ENCODE results near the gene FOSB.
A peak's percentile ranks its signal among the peaks of the same experiment; 100 is the strongest.

Gene FOSB

DNA sequence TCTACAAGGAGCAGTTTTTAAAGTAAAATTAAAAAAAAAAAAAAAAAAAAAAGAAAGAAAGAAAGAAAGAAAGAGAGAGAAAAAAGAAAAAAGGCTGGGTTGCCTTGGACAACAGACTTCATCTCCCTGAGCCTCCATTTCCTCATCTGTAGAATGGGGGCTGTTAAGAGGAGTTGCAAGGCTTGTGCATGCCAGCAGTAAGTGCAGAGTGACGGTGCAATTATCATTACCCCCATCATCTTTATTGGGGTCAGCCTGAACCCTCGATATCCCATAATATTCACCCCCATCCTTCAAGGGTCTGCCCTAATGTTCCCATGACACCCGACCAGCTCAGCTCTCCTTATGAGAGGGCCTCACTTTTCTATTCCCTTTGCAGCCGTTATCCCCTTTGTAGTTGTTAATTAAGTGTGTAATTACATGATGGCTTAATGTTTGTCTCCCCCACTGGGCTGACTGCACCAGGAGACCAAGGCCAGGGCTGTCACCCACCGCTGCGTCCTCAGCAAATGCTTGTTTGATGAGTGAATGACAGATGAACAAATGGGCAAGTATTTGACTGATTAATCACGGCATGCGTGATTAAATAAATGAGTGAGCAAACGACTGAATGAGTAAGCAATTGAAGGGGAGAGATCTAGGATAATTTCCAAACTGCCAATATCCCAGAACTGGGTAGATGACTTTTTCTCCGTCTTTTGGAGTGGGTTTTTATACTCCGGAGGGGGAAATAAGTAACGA lies 10.1 kb downstream of the FOSB start:
- Histone ChIP-seq H3K9me3 (ENCODE audit: control insufficient read depth, low read length) (no peaks in the 10 kb centered on the region), H3K9ac (no peak overlapping the region), H3K4me1 (peaks cover 6% of the 10 kb centered on the region), H3K36me3 (ENCODE audit: control insufficient read depth, insufficient read depth, low read length) (no peaks in the 10 kb centered on the region), H3K79me2 (no peaks in the 10 kb centered on the region), H3K4me2 (ENCODE audit: low read length) (peak overlapping the region; percentile 72), H2AFZ (peak overlapping the region; percentile 70), H3K27ac (peak overlapping the region; percentile 98), H3K27me3 (ENCODE audit: control insufficient read depth, insufficient read depth, low read length) (no peaks in the 10 kb centered on the region), H3K4me3 (ENCODE audit: low read depth, low read length) (peak overlapping the region; percentile 77)
- TF ChIP-seq, protein P1, sequence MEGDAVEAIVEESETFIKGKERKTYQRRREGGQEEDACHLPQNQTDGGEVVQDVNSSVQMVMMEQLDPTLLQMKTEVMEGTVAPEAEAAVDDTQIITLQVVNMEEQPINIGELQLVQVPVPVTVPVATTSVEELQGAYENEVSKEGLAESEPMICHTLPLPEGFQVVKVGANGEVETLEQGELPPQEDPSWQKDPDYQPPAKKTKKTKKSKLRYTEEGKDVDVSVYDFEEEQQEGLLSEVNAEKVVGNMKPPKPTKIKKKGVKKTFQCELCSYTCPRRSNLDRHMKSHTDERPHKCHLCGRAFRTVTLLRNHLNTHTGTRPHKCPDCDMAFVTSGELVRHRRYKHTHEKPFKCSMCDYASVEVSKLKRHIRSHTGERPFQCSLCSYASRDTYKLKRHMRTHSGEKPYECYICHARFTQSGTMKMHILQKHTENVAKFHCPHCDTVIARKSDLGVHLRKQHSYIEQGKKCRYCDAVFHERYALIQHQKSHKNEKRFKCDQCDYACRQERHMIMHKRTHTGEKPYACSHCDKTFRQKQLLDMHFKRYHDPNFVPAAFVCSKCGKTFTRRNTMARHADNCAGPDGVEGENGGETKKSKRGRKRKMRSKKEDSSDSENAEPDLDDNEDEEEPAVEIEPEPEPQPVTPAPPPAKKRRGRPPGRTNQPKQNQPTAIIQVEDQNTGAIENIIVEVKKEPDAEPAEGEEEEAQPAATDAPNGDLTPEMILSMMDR (IDR thresholded peaks at IDR 0.05) = no peak

DNA sequence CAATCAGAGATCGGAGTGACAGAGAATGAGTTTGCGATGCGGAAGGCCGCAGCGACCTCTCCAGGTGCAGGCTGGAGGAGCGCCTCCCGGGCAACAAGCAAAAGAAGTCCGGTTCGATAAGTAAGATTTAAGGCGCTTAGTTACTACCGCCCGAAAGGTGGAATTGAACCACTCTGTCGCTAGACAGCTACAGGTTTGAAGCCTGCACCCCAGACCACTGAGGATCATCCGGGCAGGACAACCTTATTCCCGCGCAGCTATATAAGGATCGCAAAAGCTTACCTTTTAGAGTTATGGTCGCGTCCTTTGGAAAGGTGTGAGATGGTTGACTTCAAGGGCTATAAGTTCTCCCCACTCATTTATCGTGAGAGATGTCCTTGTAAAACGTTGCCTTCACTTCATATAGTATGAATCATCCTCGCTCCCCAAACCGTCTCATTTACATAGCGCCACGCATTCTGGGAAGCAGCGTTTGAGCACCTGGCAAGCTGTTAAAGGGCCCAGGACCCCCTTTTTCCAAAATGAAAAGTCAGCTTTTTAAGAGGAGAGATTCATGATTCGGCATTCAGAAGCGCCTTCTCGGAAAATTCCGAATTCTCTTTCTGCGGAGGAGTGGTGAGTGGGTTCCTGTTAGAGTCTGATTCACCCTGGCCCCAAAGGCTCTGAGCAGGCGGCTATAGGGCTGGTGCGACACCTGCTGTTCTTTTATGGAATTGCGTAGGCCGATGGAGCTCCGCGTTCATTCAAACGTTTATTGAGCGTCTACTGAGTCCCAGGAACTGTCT lies 10.8 kb downstream of the FOSB start:
- H3K27me3 ChIP-seq (ENCODE audit: control insufficient read depth, insufficient read depth, low read length) = no peaks in the 10 kb centered on the region
- peak overlapping the region; percentile 77 for H3K4me3 ChIP-seq (ENCODE audit: low read depth, low read length)
- H3K9me3 ChIP-seq (ENCODE audit: control insufficient read depth, low read length) = no peaks in the 10 kb centered on the region
- H3K9ac ChIP-seq = peak overlapping the region; percentile 58
- peak overlapping the region; percentile 93 for H2AFZ ChIP-seq
- H3K4me2 ChIP-seq (ENCODE audit: low read length) = peak overlapping the region; percentile 72
- TF ChIP-seq, protein P1 (IDR thresholded peaks at IDR 0.05) = peak; percentile 98
- H3K27ac ChIP-seq = peak overlapping the region; percentile 98
- H3K4me1 ChIP-seq = peaks cover 3% of the 10 kb centered on the region
- H3K79me2 ChIP-seq = no peaks in the 10 kb centered on the region
- H3K36me3 ChIP-seq (ENCODE audit: control insufficient read depth, insufficient read depth, low read length) = no peaks in the 10 kb centered on the region

DNA sequence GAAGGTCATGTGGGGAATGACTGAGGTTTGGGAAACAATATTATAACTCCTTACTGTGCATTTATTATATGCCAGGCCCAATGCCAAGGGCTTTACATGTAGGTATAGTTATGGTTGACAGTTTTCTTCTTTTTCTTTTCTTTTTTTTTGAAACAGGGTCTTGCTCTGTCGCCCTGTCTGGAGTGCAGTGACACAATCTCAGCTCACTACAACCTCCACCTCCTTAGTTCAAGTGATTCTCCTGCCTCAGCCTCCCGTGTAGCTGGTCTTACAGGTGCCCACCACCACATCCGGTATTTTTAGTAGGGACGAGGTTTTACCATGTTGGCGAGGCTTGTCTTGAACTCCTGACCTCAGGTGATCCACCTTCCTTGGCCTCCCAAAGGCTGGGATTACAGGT lies 15.2 kb downstream of the FOSB start:
- Histone ChIP-seq H3K4me3 (ENCODE audit: low read depth, low read length) (no peak overlapping the region), H3K4me2 (ENCODE audit: low read length) (no peak overlapping the region), H3K27me3 (ENCODE audit: control insufficient read depth, insufficient read depth, low read length) (no peaks in the 10 kb centered on the region), H3K79me2 (no peaks in the 10 kb centered on the region), H3K4me1 (peaks cover 5% of the 10 kb centered on the region), H3K9me3 (ENCODE audit: control insufficient read depth, low read length) (no peaks in the 10 kb centered on the region), H2AFZ (no peak overlapping the region), H3K36me3 (ENCODE audit: control insufficient read depth, insufficient read depth, low read length) (no peaks in the 10 kb centered on the region), H3K27ac (no peak overlapping the region), H3K9ac (no peak overlapping the region)
- TF ChIP-seq, protein P1 (IDR thresholded peaks at IDR 0.05) = no peak

DNA sequence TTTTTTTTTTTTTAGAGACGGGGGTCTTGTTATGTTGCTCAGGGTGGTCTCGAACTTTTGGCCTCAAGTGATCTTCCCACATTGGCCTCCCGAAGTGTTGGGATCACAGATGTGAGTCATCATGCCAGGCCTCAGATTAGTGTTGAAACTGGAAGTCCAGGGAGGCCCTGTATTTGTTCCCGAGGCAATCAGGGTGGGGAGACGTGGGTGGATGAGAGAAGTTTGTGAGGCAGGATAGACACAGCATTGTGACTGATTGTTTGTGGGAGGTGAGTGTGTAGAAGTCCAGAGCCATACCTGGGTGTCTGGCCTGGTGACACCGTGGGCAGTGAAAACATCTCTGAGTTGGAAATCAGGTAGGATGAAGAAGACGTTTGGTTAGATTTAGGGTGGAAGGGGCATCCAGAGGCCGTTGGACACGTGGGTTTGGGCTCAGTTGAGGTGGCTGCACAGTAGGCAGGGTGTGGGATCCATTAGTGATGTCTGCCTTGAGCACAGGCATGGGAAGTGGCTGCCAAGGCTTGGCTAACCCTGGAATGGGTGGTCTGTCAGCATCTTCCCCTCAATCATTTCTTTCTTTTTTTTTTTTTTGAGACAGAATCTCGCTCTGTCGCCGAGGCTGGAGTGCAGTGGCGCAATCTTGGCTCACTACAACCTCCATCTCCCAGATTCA lies 16.6 kb downstream of the FOSB start:
- H3K4me1 ChIP-seq = peaks cover 3% of the 10 kb centered on the region
- H3K27me3 ChIP-seq (ENCODE audit: control insufficient read depth, insufficient read depth, low read length) = no peaks in the 10 kb centered on the region
- H2AFZ ChIP-seq = peak overlapping the region; percentile 97
- no peak overlapping the region for H3K27ac ChIP-seq
- no peaks in the 10 kb centered on the region for H3K36me3 ChIP-seq (ENCODE audit: control insufficient read depth, insufficient read depth, low read length)
- no peaks in the 10 kb centered on the region for H3K79me2 ChIP-seq
- H3K9ac ChIP-seq = no peak overlapping the region
- no peak overlapping the region for H3K4me3 ChIP-seq (ENCODE audit: low read depth, low read length)
- TF ChIP-seq, protein P1 (IDR thresholded peaks at IDR 0.05) = no peak
- no peak overlapping the region for H3K4me2 ChIP-seq (ENCODE audit: low read length)
- no peaks in the 10 kb centered on the region for H3K9me3 ChIP-seq (ENCODE audit: control insufficient read depth, low read length)
